Activated CD4-positive, alpha-beta T cell treated with anti-CD3 and anti-CD28 coated beads for 1 hour (primary cell): ENCODE results near the gene RAB40A.

Experiments used
- DNase-seq: peaks from one replicate; pipeline ENCODE4 v3.0.0-alpha.2; 2020

Gene RAB40A

GRCh38 chrX:103460001-103460755, 59.1 kb downstream of the RAB40A start:
- DNase-seq, result peak; percentile 10

- DNase-seq, result no peak
Measured at GRCh38 chrX:103453655-103454054, 65.6 kb downstream of the RAB40A start.
